DMS153 treated with DMSO at 0.1 percent for 48 hours (cell line): ENCODE results near the gene MYO9A.
"Not testable (repeated sequence)": the region's sequence is repeated elsewhere in the genome, so short reads cannot be mapped to it uniquely, and the experiment has no call there.

Experiments used
- DNase-seq: peaks from one replicate; lab custom pipeline; 2025; ENCODE audit not compliant: unreplicated experiment; lab: John Stamatoyannopoulos, UW

The MYO9A gene

GRCh38 chr15:72141171-72142084, 23.5 kb upstream of the MYO9A start:
- no peak for DNase-seq

GRCh38 chr15:72140088-72140487, 22.1 kb upstream of the MYO9A start:
- DNase-seq: no peak

- DNase-seq: no peak
Observed at GRCh38 chr15:72139667-72140066, 21.7 kb upstream of the MYO9A start.

GRCh38 chr15:72136170-72137051, 18.5 kb upstream of the MYO9A start:
- peak; percentile 10 for DNase-seq

GRCh38 chr15:72135719-72136118, 17.8 kb upstream of the MYO9A start:
- no peak for DNase-seq

GRCh38 chr15:72133211-72133610, 15.3 kb upstream of the MYO9A start:
- DNase-seq: no peak

- DNase-seq: no peak
Observed at GRCh38 chr15:72131922-72132321, 14.0 kb upstream of the MYO9A start.

GRCh38 chr15:72130272-72130671, 12.3 kb upstream of the MYO9A start:
- no peak for DNase-seq

GRCh38 chr15:72128359-72128758, 10.4 kb upstream of the MYO9A start:
- DNase-seq: no peak

- DNase-seq: no peak
Observed at GRCh38 chr15:72127724-72128322, 9.9 kb upstream of the MYO9A start.

- no peak for DNase-seq
Observed at GRCh38 chr15:72124218-72124617, 6.3 kb upstream of the MYO9A start.

GRCh38 chr15:72117486-72118016, 399 bp downstream of the MYO9A start:
- no peak for DNase-seq

- DNase-seq: no peak
Observed at GRCh38 chr15:72116731-72117485, 1.0 kb downstream of the MYO9A start.

GRCh38 chr15:72113347-72114031, 4.5 kb downstream of the MYO9A start:
- DNase-seq: no peak

- DNase-seq: no peak
Observed at GRCh38 chr15:72112805-72113204, 5.1 kb downstream of the MYO9A start.

- DNase-seq: no peak
Observed at GRCh38 chr15:72112116-72112515, 5.8 kb downstream of the MYO9A start.

- no peak for DNase-seq
Observed at GRCh38 chr15:72110355-72110754, 7.6 kb downstream of the MYO9A start.

- no peak for DNase-seq
Observed at GRCh38 chr15:72106068-72106467, 11.9 kb downstream of the MYO9A start.

GRCh38 chr15:72105111-72105510, 12.8 kb downstream of the MYO9A start:
- no peak for DNase-seq

- DNase-seq: not testable (repeated sequence)
Observed at GRCh38 chr15:72100551-72100950, 17.4 kb downstream of the MYO9A start.
